Middle frontal gyrus (tissue), 1 donor: ENCODE measurements around the gene ANKRD34B.

Experiments used
- DNase-seq: peaks from one replicate; pipeline ENCODE4 v3.0.0-alpha.2; 2015; ENCODE audit warnings: low spot score; ENCODE audit errors: extremely low spot score

ANKRD34B gene

DNA sequence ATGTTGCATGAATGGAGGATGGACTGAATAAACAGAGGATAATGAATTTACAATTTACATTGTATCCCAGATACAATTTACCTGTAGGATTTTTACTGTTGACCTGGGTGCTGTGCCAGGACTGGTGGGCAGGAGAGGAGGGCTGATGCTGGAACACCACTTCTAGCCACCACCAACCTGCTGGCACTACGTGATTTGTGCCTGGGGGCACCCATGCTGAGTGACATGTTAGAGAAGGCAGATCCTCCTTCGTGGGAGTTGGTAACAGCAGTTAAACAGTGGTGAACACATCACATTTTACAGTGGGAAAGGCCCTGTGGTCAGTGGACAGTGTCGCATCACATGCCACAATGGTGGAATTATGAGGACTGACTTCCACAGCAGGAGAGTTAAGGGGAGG is 3.0 kb upstream of the ANKRD34B start:
- DNase-seq, result no peak

DNA sequence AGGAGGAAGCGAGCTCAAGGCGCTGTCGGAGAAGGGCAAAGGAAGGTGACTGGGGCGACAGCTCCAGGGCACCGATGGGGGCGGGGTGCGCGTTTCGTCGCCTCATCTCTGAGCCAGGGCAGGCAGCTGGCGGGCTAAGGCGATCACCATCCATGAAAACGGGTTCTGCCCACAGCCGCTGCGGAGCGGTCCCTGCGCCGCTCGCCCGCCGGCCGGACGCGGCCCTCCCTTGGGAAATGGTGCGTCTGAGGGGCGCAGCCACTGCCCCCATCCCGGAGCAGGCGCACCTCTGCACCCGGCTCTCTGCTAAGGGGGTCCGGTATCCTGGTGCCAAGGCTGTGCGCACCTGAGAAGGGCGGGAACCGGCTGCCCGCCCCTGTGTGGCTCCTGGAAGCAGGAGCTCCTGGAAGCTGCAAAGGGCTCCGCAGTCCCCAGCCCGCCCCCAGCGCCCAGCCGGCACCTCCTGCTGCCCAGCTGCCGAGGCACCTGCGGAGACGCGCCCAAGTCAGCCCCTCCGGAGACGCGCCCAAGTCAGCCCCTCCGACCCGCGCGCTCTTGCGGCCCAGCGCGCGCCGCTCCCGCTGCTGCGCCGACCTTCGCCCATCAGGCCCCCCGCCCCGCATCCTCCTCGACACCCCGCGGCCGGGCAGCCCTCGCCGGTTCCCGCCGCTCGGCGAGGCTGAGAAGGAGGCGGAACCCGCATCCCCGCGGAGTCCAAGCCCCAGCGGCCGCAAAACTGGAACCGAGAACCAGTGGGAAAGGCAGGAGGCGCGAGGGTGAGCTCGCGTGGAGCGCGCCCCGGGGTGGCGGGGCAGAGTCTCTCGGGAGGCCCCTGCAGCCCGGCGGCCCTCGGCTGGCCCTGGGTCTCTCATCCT is 757 bp downstream of the ANKRD34B start:
- no peak for DNase-seq

DNA sequence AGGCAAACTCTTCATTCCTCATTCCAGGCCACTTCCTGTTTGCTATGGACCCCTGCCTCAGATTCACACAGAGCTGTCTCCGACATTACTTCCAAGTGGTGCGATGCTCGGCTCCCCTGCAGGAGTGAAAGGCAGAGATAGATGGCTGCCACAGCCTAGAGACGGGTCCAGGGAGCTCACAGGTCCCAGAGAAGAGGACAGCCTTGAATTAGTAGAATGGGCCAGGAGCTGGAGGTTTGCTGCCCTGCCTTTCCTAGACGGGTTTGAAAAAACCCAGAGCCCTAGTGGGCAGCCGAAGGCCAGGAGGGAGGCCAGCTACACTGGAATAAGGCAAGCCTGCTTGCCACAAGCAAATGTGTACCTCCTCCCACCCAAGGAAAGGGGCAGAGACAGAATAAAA is 1.8 kb downstream of the ANKRD34B start:
- no peak for DNase-seq

DNA sequence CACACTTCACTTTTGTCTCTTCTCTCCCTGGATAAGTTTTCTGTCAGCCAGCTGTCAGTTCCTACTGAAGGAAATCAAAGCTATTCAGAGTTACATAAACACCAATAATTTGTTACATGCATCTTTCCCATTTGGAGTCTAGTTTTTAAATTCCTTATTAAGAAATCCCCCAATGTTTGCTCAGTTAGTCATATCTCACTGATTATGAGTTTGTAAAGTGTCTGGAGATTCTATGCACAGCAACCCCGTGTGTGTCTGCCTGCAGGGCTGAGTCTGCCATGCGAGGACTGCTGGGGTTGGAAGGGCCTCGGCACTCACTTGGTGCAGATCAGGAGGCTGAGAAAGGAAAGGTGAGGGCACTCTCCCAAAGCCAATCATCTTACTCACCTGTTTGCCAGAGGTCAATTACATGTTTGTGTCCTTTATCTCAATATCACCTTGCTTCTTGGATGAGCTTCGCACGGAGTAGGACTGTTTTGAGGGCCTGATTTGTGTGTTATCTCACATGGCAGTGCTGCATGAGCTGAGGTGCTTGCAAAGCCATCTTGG is 3.3 kb downstream of the ANKRD34B start:
- DNase-seq, result no peak

DNA sequence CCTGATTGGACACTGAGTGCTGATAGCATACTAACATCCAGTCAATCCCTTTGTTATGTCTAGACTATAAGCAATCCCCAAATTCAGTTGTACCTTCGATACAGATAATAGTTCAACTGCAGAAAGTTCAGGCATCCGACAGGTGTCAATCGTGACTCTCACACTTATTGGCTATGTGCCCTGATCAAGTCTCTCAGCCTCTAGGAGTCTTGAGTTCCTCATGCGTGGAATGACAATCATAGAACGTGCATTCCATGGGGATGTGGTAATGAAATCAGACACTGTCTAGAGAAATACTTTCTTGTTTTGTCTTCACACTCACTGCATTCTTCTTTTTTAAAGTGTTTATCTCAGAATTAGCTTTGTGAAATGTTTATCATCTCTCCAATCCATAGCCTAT is 4.8 kb downstream of the ANKRD34B start:
- DNase-seq, result no peak

DNA sequence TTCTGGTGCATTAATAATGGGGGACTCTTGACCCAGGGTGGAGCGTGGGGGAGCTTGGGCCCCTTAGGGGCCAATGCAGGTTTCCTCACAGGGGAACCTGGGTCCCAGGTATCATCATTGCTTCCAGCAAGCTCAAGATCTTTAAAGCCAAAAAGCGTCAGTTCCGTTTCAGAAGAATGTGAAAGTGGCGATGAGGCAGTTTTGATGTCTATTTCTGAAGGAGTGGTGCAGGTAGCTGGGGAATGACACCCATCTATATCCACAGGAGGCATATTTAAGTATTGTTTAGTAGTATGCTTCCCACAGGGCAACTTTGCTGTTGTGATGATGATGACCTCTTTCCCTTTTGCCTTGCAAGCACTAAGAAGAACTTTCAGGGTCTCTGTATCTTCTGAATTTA is 10.8 kb downstream of the ANKRD34B start:
- no peak for DNase-seq

DNA sequence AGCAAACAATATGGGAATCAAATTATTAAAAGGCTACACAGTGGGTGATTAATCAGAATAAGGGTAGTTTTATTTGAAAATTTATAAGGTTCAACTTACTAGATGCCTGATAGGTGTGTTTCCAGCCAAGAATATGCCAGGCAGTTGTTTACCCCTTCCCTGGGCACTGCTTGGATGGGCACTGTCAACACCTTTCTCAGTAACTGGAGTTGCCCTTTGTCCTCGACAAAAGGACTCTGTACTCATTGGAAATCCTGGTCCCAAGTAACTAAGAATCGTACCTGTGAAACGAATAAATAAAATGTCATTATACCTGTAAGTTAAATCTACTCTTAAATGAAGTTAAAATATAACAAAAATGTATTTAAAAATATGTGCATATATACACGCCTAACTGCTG is 15.0 kb downstream of the ANKRD34B start:
- no peak for DNase-seq

DNA sequence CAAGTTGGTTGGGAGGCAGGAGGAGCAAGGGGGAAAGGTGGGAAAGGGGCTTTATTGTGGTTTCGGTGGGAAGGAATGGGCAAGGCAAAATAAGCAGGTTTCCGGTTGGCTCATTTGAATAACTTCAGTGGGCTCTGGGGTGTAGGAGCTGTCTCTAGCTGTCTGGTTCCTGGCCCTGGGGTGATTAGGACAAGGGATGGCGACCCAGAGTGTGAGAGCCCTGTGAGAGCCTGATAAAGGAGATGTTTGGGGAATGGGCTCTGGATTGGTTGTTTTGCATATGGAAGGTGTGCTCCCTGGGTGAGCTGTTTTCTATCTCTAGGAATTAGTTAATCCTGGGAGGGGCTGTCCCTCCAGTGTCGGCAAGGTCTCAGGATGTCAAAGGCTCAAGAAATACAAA is 15.4 kb downstream of the ANKRD34B start:
- DNase-seq, result no peak

DNA sequence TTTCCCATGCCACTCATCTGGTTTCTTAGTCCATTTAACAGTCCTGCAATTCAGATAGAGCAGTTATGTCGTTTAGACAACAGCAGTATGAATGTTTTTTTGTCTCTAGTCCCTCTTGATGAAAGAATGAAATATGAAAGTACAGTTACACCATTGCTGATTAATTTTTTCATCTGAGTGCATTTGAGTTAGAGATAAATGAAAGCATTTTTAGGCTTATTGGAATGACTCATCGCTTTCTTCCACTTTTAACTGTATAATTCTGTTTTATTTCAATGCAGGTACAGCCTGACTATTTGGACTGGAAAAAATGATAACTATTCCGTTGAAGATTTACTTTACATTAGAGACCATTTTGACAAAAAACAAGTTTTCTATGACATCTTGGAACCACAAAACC is 28.7 kb downstream of the ANKRD34B start:
- DNase-seq, result no peak

DNA sequence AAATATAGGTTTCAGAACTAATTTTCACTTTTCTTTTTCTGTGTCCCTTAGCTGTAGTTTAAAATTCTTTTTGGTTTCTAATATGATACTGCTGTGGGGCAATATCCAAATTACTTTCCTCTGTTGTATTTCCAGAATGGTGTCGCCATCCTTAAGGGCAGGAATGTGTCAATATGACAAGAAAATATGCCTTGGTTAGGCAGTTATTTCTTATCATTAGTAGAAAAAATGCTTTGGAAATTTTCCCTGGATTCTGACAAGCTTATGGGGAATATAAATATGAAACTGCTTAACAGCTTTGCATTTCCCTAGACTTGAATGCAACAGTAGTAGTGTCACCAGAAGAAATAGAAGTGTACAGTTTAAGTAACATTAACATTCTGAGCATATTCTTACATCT is 29.4 kb downstream of the ANKRD34B start:
- no peak for DNase-seq

DNA sequence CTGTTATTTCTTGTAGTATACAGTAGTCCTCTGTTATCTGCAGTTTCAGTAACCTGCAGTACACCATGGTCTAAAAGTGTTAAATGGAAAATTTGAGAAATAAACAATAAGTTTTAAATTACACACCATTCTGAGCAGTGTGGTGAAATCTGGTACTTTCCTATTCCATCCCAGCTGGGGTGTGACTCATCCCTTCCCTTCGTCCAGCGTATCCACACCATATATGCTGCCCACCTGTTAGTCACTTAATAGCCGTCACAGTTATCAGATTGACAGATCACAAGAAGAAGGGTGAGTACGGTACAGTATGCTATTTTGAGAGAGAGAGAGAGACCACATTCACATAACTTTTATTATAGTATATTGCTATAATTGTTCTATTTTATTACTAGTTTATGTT is 53.3 kb downstream of the ANKRD34B start:
- no peak for DNase-seq

DNA sequence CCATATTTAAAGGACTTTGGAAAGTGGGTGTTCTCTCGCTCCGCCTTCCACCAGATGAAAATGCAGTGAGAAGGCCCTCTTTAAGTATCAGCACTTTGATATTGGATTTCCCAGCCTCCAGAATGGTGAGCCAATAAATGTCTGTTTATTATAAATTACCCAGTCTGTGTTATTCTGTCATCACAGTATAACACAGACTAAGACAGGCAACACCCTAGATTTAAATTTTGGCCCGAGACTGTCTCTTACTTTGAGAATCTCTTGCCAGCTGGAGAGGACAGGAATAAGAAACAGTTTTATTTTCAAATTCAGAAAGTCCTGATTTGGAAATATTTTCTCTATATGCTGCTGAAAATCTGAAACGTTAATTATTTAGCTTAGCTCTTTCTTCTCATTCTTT is 60.7 kb downstream of the ANKRD34B start:
- DNase-seq, result no peak

DNA sequence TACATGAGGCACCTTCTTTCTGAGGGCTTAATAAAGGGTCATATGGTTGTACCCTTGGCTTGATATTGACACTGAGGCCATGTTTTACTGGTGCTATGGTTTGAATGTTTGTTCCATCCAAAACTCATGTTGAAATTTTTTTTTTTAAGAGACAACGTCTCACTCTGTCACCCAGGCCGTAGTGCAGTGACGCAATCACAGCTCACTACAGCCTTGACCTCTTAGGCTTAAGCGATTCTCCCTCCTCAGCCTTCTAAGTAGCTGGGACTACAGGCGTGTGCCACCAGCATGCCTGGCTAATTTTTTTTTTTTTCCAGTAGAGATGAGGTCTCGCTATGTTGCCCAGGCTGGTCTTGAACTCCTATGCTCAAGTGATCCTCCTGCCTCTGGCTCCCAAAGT is 61.2 kb downstream of the ANKRD34B start:
- no peak for DNase-seq

DNA sequence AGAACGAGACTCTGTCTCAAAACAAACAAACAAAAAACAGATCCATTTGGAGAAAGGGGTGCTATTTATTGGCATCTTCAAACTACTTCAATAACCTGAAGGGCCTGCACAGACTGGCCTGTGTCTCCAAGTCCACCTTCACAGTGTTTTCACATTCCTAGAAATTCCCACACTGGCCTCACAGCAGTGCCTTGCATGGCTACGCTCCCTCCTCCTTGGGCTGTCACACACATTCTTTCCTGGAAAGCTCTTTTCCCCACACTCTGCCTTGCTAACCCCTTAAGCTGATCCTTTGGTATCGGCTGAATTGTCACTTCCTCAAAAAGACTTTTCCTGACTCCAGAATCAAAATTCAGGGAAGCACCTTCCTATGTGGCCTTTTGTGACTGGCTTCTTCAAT is 62.4 kb downstream of the ANKRD34B start:
- no peak for DNase-seq
